Bronchial epithelial cell (primary cell): ENCODE measurements around the gene SLX9. TPM values are rescaled to one million over a fixed set of nuclear protein-coding genes. Genes with fewer than 3 reads are reported as not detected.

Source experiments
- DNase-seq: peaks from one replicate; pipeline ENCODE4 v3.0.0-alpha.2; 2010; ENCODE audit warnings: low read depth
- FAIRE-seq: peaks from 2 replicates; lab custom pipeline; 2011; peaks lifted over from hg19 to GRCh38; lab: Jason Lieb, UNC
- H3K27me3 ChIP-seq: 2 replicates; pipeline ENCODE4 v1.5.1; 2011; ENCODE audit warnings: low read length; ENCODE audit not compliant: control insufficient read depth, insufficient read depth
- H3K36me3 ChIP-seq: 2 replicates; pipeline ENCODE4 v1.5.1; 2011; ENCODE audit warnings: low read length; ENCODE audit not compliant: control insufficient read depth, insufficient read depth
- H3K4me3 ChIP-seq: 2 replicates; pipeline ENCODE4 v1.5.1; 2011; ENCODE audit warnings: mild to moderate bottlenecking, low read depth, low read length, control low read depth
- CTCF ChIP-seq: IDR thresholded peaks from 2 replicates; pipeline ENCODE4 v1.5.1; 2011; ENCODE audit warnings: mild to moderate bottlenecking, moderate library complexity, low read length, control low read depth, inconsistent platforms; ENCODE audit not compliant: insufficient read depth, severe bottlenecking
- total RNA-seq: library from RNA; depleted of rRNA; stranded (reverse); fragments of >200 nt; gene quantifications from 2 replicates; pipeline ENCODE4 v1.2.1, GENCODE V29; 2014

The SLX9 gene
- total RNA-seq, 1 donor from 2014 or later, result 34.0 TPM

GRCh38 chr21:44999428-44999971 lies 59.7 kb downstream of the SLX9 start:
- Histone ChIP-seq H3K4me3 (no peak overlapping the region), H3K27me3 (no peaks in the 10 kb centered on the region), H3K36me3 (no peaks in the 10 kb centered on the region)
- DNase-seq (no peak), FAIRE-seq (no peak)
- TF ChIP-seq CTCF, result no peak

- Histone ChIP-seq H3K4me3 (no peak overlapping the region), H3K36me3 (no peaks in the 10 kb centered on the region), H3K27me3 (no peaks in the 10 kb centered on the region)
- FAIRE-seq, result no peak
- peak; percentile 12 for DNase-seq
- TF ChIP-seq CTCF, result no peak
Measured at GRCh38 chr21:44999972-45000636, 60.3 kb downstream of the SLX9 start.

DNA sequence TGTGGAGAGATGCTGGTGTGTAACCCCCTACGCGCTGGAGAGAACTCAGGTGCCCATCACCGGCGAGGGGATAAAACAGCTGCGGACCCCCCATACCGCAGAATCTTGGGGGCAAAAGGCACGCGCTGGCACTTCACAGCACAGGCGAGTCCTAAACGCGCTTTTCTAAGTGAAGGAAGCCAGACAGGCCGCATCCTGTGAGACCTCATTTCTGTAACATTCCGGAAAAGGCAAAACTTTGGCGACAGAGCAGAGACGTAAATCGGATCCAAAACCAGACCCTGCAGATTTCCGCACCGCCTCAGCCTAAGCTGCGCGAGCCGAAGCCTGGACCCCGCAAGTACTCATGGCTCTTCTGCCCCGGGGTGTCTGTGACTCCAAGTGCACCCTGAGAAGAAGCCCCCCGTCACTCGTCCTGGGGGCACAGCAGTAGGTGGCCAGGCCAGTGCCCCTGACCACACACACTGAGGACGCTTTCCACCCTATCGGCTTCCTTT lies 60.9 kb downstream of the SLX9 start:
- FAIRE-seq (no peak), DNase-seq (no peak)
- H3K27me3 ChIP-seq, result no peaks in the 10 kb centered on the region
- TF ChIP-seq CTCF, result no peak
- H3K36me3 ChIP-seq, result no peaks in the 10 kb centered on the region
- no peak overlapping the region for H3K4me3 ChIP-seq

GRCh38 chr21:45001134-45002095 lies 61.6 kb downstream of the SLX9 start:
- H3K4me3 ChIP-seq, result no peak overlapping the region
- no peaks in the 10 kb centered on the region for H3K27me3 ChIP-seq
- no peak for TF ChIP-seq CTCF
- no peaks in the 10 kb centered on the region for H3K36me3 ChIP-seq
- FAIRE-seq (no peak), DNase-seq (peak; percentile 61)

- no peak overlapping the region for H3K4me3 ChIP-seq
- H3K27me3 ChIP-seq, result no peaks in the 10 kb centered on the region
- no peak for TF ChIP-seq CTCF
- no peaks in the 10 kb centered on the region for H3K36me3 ChIP-seq
- FAIRE-seq (no peak), DNase-seq (no peak)
Measured at GRCh38 chr21:45002381-45003204, 62.8 kb downstream of the SLX9 start.
